IPS-11a (cell line): ENCODE results near the gene ARPC2.

Experiments
- H3K4me3 ChIP-seq: one replicate; pipeline ENCODE4 v1.5.1; 2013; ENCODE audit warnings: low read depth, low read length, control low read depth

ARPC2 gene

DNA sequence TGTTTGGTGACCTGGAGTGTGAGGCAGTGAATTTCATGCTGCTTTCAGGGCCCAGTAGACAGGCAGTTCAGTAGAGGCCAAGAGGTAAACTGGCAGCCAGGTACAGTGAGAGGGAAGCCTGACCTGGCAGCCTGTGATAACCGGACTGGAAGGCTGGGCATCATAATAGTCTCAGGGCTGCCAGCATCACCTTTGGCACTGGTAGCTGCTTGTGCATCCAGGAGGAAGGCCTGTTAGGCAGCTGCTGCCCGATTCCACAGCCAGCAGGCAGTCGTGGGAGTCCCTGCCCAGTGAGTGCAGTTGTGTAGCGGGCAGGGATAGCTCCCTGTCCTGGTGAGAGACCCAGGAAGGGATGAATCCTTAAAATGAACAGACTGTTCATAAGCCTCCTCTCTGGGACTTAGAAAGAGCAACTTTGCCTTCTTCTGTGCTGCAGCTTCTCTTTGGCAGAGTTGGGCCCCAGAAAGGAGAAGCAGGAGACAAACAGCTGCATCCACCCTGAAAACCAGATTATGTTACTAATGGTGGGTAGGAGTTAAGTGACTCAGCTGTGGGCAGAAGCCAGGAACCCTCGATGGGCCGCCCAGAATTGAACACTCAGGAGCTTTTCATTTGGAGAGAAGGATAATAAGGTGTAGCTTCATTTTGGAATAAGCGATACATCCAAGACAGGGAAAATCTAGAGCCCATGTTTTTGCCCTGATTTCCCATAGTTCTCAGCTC lies 35.7 kb downstream of the ARPC2 start:
- no peak overlapping the region for H3K4me3 ChIP-seq

DNA sequence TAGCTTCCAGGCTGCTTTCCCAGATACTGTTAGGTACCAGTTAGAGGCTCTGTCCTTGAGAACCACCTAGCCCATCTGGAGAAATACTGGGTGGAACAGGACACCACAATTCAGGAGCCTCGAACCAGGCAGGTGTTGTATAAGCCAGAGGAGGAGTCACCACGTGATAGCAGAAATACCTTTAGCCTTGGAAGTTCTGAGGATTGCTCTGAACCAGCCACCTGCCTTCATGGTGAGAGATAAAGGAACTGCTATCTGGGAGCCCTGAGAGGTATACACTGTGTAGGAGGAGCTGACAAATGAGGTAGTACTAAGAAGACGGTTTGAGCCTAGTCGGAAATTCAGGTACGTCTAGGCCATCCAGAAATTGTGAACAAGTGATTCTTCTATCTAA lies 36.2 kb downstream of the ARPC2 start:
- no peak overlapping the region for H3K4me3 ChIP-seq

DNA sequence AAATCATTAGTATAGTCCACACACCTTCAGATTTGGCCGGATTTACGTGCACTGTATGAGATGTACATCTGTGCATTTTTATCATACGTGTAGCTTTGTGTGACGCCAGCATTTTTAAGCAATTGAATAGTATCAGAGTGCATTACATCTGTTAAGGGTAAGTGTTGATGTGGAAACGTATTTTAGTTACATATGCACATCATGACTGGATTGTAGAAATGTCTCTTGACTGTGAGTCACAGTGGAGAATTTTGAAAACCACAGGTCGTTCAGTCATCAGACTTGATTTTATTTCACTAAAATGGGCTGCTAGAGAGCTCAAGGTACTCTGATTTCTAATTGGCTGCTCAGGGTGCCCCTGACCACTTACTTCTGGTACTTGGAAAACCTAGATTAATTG lies 38.5 kb downstream of the ARPC2 start:
- no peak overlapping the region for H3K4me3 ChIP-seq

DNA sequence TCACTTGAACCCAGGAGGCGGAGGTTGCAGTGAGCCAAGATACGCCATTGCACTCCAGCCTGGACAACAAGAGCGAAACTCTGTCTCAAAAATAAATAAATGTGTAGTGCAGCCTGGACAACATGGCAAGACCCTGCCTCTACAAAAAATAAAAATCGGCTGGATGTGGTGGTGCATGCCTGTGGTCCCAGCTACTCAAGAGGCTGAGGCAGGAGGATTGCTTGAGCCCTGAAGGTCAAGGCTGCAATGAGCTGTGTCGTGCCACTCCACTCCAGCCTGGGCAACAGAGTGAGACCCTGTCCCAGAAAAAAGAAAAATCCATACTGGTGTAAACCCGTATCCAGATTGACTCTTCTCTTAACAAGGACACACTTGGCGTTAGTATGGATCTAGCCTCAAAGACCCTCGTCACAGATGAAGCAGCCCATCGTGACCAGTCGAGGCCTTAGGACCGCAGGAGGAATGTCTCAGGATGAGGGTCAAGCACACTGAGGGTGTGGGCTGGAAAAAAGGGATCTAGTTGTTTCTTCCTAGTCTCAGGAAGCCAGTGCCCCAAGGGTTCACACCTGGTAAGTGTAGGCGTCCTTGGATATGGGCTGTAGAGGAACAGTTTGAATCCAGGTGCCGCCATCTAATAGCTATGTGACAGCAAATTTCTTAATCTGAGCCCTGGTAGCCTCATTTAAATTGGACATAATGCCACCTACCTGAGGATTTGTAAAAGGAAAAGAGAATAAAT lies 39.8 kb downstream of the ARPC2 start:
- H3K4me3 ChIP-seq = no peak overlapping the region

DNA sequence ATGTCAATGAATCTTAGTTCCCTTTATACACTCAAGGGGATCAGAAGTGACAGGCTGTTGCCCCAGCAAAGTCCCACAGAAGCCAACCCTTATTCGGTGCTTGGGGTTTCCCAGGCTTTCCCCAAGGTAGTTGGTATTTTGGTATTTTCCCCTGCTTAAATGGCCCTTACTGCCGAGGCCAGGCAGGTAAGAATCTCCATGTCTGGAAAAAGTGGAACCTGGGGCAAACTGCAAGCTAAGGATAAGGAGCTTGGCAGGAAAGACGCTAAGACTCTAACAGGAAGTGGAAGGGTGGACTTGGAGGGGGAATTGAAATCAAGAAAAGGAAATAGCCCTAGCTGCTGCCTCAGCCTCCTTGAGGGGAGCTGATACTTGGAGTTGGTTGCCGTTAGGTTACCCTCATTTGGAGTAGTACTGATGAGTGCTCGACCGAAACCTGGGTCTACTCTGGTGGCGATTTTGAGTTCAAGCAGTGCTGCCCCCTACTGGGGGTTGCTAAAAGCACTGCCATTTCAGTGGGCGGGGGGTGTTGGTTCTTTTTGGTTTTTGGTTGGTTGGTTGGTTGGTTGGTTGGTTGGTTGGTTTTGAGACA lies 40.5 kb downstream of the ARPC2 start:
- H3K4me3 ChIP-seq = no peak overlapping the region

DNA sequence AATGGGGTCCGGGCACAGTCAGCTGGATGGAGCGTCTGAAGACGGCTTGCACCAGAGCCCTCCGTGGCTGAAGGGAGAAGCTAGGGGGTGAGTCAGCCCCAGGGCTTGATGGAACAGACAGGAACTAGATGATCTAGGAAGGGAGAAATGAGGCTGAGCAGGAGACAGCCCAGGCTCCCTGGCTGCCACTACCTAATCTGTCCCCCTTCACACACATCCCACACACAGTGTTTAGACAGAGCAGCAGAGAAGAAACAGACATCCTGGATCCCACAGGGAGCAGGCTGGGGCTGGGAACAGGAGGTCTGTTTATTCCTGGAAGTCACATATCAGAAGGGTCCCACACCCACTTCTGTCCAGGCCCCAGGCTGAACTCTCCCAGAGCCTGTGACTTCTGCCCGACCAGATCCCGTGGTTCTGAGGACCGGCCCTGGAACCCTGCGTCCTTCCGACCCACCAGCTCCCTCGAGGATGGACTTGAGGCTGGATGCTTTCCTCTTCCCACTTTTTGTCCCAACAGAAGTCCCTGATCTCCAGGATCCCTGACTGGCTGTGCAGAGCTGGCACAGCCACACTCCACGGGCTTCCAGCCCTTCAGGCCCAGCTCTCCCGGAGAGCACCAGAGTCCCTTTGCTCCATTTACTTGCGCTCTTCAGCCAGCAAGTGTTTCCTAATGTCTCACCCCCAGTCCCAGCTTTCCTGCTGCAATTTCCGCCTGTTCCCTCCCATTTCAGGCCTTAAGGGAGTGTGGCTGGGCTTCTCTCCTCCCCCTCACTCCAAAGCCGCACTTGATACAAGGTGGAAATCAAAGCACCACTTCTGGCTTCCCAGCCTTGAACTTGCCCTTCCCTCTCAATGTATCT lies 42.3 kb downstream of the ARPC2 start:
- H3K4me3 ChIP-seq = no peak overlapping the region

DNA sequence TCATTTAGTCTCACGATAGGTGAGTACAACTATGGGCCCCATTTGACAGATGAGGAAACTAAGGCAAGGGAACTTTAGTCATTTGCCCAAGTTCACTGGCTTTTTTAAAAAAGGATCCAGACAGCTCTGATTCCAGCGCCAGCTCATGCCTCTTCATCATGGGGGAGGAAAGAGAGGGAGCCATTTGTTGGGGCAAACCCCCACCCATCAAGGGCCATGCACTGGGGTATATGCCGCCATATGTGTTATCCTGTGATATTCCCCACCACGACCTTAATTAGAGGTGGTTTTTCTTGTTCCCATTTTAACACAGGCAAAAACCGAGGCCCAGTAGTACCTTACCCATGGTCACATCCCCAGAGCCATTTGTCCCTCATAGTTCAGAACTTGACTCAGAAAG lies 43.2 kb downstream of the ARPC2 start:
- no peak overlapping the region for H3K4me3 ChIP-seq

DNA sequence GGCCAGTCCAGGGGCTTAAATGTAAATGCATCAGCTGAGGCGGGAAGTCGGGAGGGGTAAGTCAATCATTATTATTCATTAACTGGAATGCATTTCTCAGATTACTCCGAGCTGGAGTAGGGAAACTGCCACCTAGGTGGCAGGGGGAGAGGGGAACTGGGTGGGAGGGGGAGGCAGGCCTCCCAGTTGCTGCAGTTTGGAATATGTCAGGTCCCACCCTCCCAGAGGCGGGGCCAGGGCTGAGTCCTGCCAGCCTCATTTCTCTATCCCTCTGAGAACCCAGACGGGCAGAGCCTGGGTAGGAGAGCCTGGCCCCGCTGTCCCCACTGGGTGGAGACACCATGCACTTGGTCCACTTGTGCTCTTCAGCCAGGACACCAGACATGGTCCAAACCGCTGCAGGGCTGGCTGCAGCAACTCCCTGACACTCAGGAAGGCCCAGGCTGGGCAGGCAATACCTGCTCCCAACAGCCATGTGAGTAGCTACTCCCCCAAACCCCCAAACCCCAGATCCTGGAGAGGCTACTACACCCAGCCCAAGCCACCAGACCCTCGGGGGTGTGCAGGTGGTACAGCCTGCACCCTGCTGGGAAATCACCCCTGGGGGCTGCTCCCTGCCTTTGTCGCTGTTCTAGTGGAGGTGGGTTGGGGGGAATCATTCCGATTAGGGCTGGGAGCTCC lies 43.9 kb downstream of the ARPC2 start, which contains the start of gene GPBAR1:
Gene GPBAR1, plus strand, starts transcription at position 274 of the 681 bp plus-strand sequence. CDS start 1,710 bp downstream, outside the sequence.
- no peak within 1 kb of the TSS for H3K4me3 ChIP-seq

DNA sequence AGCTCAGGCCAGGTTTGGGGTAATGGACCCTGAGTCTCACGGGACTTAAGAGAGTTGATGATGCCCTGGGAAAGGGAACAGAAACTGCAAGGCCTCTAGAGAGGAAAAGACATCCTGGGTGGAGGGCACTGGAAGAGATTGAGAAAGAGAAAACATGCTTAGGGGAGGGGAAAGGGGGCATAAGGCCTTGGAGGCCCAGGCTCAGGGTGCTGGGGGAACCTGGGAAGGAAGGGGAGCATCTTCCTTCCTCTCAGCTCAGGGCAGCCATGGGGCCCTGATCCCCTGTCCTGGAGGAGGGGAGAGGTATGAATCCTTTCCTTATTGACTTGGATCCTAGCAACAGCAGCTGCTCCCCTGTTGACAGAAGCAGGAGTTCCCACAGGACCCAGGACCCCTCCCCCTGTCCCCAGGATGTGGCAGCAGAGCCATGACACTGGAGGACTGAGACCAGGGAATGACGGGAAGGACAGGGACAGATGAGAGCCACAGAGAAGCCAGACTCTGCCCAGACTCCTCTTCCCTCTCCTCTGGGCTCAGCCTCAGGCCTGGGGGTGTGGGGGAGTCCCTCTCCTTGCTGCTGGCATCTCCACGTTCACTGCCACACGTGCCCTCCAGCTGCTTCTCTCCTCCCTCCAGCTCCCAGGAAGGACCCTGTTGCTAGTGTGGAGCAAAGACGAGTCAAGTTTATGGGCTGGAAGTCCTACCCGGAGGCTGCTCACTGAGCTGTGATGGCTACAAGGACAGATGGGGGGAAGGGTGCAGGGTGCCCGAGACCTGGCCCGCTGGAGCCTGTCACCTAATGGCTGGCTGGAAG lies 44.6 kb downstream of the ARPC2 start:
- no peak overlapping the region for H3K4me3 ChIP-seq

DNA sequence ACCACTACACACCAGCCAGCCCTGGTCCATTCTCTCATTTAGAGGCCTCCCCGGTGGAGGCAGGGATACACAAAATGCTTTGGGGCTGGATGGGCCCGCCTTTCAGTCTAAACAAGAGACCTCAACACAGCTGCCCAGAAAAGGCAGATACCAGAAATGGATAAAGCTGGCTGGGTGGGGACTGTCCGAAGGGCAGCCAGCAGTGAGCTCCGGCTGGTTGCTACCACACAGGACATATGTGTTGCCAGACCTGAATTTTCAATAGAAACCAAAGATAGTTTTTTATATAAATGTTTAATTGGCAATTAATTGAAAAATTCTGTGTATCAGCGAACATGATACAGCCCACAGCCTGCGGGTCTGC lies 45.2 kb downstream of the ARPC2 start:
- no peak overlapping the region for H3K4me3 ChIP-seq

DNA sequence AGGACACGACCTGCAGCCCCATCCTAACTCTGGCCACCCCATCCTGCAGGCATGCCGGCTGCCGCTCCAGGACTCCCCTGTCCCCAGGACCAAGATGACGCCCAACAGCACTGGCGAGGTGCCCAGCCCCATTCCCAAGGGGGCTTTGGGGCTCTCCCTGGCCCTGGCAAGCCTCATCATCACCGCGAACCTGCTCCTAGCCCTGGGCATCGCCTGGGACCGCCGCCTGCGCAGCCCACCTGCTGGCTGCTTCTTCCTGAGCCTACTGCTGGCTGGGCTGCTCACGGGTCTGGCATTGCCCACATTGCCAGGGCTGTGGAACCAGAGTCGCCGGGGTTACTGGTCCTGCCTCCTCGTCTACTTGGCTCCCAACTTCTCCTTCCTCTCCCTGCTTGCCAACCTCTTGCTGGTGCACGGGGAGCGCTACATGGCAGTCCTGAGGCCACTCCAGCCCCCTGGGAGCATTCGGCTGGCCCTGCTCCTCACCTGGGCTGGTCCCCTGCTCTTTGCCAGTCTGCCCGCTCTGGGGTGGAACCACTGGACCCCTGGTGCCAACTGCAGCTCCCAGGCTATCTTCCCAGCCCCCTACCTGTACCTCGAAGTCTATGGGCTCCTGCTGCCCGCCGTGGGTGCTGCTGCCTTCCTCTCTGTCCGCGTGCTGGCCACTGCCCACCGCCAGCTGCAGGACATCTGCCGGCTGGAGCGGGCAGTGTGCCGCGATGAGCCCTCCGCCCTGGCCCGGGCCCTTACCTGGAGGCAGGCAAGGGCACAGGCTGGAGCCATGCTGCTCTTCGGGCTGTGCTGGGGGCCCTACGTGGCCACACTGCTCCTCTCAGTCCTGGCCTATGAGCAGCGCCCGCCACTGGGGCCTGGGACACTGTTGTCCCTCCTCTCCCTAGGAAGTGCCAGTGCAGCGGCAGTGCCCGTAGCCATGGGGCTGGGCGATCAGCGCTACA lies 45.9 kb downstream of the ARPC2 start:
- H3K4me3 ChIP-seq = no peak overlapping the region

DNA sequence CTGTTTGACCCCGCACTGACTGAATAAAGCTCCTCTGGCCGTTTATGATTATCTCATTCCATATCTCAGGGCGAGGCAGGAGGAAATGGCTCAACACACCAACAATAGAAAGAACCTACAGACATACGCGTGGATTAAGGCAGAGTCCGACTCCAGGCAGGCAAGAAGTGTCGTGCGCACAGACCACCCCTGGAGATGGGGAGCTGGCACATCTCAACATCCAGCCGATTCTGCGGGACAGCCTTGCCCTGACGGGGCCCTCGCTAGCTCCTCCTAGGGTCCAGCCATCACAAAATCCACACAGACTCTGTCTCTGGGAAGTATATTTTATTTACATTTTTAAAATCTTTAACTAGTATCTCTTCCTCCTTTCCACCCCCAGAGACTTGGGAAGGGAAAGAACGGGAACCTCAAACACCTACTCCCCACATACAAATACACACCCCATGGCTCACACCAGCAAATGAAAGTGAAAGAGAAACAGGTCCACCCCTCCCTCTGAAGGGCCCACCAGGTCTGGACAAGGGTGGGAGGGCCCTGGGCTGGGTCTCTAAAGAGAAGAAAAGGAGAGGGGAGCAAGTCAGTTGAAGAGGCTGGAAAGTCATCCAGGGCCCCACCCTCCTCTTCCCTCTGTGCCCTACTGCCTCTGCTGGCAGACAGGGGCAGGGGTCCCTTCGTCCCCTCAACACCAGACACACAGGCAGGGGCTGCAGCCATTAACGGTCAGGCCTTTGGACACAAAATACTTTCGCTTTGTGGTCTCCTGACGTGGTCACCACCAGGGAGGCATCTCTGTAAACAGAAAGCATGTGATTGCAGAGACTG lies 47.0 kb downstream of the ARPC2 start:
- no peak overlapping the region for H3K4me3 ChIP-seq

DNA sequence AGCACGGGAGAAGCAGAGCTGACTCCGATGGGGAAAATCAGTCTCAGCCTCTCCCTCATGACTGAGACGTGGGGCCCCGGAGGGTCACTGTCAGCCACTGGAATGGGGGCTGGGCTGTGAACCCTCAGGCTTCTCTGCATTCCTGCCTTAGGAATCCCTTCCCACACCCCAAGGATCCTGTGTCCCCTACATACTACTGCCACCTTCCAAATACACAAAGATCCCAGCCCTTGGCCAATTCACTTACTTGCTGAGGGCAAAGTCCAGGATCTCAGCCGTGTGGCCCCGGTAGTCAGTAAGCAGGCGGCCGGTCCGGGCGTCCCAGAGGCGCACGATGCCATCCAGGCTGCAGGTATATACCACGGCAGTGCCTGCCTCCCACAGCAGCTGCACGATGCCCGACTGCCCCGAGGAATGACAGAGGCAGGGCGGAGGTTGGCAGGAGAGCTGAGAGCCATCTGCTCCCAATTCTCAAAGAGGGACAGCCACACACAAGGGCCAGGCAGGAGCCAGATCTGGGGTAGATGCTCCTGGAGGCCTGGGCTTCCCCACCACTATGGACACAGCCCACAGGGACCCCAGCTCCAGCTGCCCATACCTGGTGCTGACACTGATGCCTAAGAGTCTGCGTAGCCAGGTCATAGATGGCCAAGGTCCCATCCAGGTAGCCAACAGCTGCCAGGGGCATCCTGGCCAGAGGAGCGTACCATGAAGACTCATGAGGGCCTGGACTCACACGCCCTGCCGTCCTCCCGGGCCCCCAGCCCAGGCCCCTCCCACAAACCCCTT lies 48.0 kb downstream of the ARPC2 start:
- no peak overlapping the region for H3K4me3 ChIP-seq

DNA sequence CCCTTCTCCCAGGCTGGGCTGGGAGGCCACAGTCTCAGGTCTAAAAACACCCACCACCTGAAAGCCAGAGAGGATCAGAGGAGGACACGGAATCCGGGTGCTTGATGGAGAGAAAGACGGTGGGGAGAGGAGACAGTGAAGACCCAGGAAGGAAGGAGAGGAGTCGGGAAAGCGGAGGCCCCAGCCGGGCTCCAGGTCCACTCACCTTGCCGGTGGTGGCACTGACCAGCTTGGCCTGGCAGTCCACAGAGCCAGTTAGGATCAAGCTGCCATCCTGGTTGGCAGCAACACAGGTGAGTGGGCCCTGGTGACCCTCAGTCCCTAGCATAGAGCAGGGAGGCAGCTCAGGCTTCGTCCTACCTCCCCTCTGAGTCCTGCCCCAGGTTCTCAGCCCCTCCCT lies 48.6 kb downstream of the ARPC2 start:
- no peak overlapping the region for H3K4me3 ChIP-seq

DNA sequence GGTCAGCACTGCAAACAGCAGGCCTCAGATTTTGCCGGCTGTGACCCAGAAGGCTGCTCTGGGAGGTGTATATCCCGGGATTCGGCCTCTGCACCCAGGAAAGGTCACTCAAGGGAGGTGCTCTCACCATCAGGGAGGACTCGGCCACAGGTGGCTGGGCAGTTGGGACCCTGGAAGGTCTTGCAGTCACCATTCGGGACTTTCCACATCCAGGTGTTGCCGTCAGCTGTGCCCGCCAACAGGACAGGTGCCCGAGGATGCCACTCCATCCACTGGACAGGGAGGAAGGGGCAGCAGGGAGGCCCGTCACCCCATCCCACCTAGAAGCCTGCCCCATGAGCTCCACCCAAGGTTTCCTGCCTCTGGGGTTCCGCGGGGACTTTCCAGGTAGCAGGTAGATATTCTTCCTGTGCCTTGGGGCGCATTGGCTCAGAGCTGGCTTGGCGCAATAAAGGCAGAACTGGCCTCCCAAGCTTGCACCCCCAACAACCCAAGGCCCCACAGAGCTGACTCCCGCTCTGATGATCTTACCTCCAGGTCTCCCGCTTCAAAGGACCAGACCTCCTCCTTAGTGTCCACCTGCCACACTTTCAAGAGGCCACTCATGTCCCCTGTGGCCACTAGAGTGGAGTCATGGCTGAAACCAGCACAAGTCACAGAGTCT lies 49.5 kb downstream of the ARPC2 start:
- no peak overlapping the region for H3K4me3 ChIP-seq

DNA sequence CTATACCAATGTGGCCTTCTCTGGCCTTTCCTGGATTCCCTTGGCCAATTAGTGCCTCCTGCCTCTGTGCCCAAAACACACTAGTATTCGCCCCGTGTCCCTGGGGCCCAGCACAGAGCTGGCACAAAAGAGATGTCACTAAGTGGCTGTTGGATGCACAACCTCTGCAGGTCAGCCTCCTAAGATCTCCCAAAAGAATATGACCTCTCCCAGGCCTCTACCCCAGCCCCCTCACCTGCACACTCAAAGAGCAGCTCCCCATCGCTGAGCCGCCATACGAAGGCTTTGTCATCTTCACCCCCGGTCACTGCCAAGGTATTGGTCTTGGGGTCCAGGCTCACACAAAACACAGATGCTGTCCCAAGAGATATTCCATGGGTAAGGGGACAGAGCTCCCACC lies 50.3 kb downstream of the ARPC2 start:
- H3K4me3 ChIP-seq = no peak overlapping the region
